ENCODE measurements around the gene LETMD1.
A peak's percentile ranks its signal among the peaks of the same experiment; 100 is the strongest.
"Not testable (repeated sequence)": the region's sequence is repeated elsewhere in the genome, so short reads cannot be mapped to it uniquely, and the experiment has no call there.

Gene LETMD1

DNA sequence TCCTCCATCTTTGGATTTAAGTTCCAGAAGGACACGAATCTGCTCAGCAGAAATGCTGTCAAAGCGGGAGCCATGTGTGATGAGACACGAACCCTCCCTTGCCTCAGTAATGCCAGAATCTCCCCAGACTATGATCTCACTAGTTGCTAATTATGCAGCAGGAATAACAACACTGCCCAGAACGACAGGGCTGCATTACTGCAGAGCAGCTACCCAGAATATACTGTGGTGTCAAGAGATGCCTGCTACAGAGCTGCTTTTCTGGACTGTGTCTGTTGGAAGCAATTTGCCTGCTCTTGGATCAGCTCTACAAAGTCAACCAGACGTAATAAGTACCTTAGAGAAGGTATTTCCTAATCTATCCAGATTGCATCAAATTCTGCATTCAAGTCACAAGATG lies 29.8 kb downstream of the LETMD1 start:
- DNase-seq (ENCODE audit: low spot score): peak; percentile 43

DNA sequence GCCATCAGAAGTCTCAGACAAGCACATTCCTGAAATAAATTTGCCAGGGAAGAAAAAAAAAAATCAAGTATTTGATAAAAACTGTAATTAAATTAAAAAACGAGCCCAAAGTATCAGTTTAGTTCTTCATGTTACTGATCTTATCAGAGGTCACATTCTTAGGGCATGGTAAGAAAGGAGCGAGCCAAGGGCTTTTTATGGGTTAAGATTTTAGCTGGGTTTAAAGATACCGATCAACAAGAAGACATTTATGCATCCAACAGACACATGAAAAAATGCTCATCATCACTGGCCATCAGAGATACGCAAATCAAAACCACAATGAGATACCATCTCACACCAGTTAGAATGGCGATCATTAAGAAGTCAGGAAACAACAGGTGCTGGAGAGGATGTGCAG lies 30.2 kb downstream of the LETMD1 start:
- not testable (repeated sequence) for DNase-seq (ENCODE audit: low spot score)

DNA sequence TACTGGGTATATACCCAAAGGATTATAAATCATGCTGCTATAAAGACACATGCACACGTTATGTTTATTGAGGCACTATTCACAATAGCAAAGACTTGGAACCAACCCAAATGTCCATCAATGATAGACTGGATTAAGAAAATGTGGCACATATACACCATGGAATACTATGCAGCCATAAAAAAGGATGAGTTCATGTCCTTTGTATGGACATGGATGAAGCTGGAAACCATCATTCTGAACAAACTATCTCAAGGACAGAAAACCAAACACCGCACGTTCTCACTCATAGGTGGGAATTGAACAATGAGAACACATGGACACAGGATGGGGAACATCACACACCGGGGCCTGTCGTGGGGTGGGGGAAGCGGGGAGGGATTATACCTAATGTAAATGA lies 30.7 kb downstream of the LETMD1 start:
- DNase-seq (ENCODE audit: low spot score): not testable (repeated sequence)

DNA sequence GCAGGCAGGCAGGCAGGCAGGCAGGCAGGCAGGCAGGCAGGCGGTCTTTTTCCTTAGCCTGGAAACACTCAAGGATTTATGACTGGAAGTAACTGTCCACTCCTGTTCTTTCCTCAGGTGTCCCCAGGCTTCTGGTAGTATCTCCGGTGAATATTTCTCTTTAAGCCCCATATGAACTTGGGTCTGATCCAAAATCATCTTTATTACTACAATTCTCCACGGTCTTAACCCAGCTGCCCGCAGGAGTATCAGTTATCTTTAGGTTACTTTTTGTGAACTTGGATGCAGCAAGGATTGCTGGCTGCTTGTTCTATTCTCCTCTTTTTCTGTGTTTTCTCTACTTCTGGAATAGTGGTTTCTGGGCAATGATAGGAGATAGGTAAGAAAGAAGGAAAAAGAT lies 32.0 kb downstream of the LETMD1 start:
- no peak for DNase-seq (ENCODE audit: low spot score)

DNA sequence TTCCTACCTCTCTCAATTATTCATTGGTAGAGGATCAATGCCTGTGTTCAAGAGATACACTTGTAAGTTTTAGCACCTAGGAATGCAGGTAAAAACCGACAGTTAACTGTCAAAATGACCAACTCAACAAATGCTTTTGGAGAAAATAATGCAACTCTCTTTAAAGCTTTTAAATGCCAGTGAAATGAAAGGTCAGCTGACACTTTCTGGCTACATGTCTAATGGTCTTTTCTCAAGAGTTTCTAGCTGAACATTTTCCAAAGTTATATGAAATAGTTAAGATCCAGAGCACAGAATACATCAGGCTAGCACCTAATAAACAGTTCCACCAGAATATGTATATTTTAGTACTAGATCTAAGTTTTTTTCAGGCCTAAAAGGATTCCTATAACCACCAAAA lies 33.3 kb downstream of the LETMD1 start:
- no peak for DNase-seq (ENCODE audit: low spot score)

DNA sequence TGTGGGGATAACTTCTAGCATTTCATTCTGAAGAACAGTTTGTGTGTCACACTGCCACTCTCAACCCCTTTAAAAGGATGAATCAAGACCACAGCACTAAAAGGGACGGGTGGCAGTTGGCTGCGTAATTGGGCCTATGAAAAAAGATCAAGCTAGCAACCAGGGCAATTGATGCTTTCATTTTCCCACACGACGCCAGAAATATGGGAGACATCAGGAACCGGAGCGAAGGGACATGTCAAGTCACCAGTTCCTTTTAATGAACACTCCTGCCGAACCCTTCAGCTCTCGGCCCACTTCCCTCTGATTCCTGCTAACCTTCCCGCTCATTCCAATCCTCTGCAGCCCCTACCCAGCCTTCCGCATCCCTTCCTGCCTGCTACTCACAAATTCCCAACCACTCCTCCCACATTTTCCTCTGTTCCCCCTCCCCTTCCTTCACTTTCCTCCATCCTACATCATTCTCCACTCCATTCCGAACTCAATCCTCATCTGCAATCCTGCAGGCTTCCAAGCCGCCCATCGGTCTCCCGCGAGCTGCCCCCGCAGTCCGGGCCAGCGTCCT lies 34.5 kb downstream of the LETMD1 start:
- peak; percentile 57 for DNase-seq (ENCODE audit: low spot score)

DNA sequence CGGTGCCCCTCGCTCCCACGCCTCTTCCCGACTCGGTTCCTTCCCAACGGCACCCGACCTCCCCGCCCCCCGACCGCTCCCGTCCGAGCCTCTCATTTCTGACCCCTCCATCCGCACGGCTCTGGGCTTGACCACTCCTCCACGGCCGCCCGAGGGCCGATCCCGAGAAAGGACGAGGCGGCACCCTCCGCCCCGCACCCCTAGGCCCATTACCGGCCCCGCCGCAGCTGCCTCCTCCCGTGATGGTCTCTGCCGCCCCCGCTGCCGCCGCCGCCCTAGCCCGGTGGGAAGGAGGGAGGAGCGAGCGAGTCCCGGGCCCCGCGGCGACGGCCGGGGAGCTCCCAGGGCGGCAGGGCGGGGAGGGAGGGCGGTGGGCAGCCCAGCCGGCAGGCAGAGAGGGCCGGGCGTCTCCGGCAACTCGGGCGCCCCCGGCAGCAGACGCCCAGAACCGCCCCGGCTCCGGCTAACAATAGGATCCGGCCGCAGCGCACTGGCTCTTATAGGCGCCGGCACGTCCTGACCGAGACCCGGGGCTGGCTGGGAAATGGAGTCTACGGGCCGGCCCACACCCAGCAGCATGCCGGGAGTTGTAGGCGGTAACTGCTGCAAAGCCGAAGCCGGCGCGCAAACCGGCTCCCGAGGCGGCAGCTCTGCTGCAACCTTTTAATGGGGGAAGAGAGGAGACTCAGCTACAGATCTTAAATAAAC lies 35.2 kb downstream of the LETMD1 start, which contains the start of gene CSRNP2:
CSRNP2 (minus strand) TSS at position 471 of the 708 bp plus-strand sequence. CDS start 7,035 bp downstream, outside the sequence.
- DNase-seq (ENCODE audit: low spot score): peak; percentile 97

DNA sequence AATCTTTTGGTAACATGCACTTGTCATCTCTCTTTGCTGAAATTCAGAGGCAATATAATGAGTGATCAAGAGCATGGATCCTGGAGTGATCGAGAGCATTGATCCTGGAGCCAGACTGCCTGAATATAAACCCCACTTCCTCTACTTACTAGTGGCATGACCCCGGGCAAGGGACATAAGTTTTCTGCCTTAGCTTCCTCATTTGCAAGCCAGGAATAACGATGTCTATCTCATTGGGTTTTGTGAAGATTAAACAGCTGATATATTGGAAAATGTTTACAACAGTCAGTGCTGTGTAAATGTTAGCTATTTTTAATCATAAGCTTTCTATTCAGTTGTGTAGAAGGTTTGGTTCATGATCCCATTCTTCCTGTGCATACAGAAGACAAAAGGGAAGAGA lies 37.6 kb downstream of the LETMD1 start:
- DNase-seq (ENCODE audit: low spot score): no peak

DNA sequence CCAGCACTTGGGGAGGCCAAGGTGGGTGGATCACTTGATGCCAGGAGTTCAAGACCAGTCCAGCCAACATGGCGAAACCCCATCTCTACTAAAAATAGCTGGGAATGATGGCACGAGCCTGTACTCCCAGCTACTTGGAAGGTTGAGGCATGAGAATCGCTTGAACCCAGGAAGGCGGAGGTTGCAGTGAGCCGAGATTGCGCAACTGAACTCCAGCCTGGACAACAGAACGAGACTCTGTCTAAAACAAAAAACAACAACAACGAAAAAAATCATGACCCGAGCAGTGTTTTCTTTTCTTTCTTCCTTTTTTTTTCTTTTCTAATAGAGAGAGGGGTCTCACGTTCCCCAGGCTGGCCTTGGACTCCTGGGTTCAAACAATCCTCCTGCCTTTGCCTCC lies 38.8 kb downstream of the LETMD1 start:
- no peak for DNase-seq (ENCODE audit: low spot score)

DNA sequence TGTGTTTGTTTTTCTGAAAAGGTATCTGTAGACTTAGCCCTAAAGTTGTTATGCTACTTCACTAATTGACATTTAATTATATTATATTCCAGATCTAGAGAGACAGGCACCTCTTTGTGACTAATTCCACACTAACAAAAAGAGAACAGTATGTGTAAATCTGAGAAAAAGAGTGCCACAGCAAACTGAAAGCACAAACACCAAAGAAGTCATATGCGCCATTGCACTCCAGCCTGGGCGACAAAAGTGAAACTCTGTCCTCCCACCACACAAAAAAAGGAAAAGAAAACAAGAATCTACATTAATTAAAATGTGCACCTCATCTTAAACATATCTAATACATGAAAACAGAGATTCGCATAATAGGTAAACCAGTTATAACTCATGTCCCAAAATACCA lies 39.7 kb downstream of the LETMD1 start:
- no peak for DNase-seq (ENCODE audit: low spot score)

DNA sequence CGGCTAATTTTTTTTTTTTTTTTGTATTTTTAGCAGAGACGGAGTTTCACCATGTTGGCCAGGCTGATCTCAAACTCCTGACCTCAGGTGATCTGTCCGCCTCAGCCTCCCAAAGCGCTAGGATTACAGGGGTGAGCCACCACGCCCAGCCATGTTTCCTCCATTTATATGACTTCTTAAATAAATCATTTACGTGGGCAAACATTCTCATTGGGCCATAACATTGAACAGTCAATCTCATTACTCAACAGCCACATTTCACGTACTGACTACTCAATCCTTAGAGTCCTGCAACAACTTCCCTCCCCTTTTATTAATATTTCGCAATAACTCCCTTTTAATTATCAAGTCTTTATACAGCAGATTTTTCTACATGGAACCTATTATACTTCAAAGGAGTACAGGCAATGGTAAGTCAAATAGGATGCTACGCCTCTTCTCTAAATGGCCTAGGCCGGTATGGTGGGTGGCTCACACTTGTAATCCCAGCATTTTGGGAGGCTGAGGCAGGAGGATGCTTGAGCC lies 42.6 kb downstream of the LETMD1 start:
- no peak for DNase-seq (ENCODE audit: low spot score)

DNA sequence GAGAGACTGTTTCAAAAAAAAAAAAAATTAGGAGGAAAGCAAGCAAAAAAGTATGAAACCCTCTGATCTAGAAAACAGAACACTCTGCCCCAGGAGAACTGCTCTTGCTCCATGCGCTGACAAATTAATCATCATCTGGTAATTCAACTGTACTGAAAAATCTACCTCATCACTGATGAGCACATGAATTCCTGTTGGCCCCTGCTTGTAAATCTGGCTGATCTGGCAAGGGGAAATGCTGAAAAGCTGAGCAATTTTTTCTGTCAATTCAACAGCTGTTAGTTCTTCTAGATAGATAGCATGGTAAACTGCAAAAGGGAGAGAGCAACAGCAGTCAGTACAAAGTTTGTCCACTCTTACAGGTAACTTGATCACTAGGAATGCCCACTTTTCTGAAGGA lies 50.5 kb downstream of the LETMD1 start:
- DNase-seq (ENCODE audit: low spot score): no peak

DNA sequence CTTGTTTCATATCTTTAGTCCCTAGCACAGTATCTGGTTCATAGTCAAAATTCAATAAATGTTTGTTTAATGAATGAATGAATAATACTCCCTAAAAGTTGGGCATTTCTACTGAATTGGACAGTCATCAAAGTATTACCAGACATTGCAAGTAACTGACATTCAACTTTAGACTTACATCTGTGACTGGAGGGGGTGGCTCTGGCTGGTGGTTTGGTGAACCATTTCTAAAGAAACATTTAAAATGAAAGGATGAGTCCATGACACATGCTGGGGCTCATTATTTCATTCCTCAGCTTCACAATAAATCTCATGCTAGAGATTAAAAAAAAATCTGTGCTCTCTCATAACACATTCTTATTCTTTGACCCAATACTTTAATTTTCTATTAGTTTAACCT lies 55.9 kb downstream of the LETMD1 start:
- no peak for DNase-seq (ENCODE audit: low spot score)

DNA sequence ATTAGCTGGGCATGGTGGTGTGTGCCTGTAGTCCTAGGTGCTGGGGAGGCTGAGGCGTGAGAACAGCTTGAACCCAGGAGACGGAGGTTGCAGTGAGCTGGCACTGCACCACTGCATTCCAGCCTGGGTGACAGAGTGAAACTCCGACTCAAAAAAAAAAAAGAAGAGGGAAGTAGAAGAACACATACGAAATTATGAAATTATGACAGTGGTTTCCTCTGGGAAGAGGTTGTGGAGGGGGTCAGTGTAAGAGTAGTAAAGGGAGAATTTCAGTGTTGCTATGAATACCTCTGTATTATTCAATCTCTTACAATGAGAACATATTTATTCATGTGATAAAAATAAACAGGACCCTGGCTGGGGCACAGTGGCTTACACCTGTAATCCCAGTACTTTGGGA lies 60.0 kb downstream of the LETMD1 start:
- DNase-seq (ENCODE audit: low spot score): no peak
